Activated naive CD4-positive, alpha-beta T cell treated with anti-CD3 and anti-CD28 coated beads for 36 hours (primary cell): Measurements from ENCODE around the gene PUM1. TPM values are rescaled to one million over a fixed set of nuclear protein-coding genes. Genes with fewer than 3 reads are reported as not detected.
"Not testable (repeated sequence)": the region's sequence is repeated elsewhere in the genome, so short reads cannot be mapped to it uniquely, and the experiment has no call there.

ENCODE experiments used
- CTCF ChIA-PET: fragments of 350-600 bp; sonication (Branson Sonifier 250); formaldehyde crosslinking; loops from one replicate; lab custom pipeline; 2021; ENCODE audit warnings: antibody characterized with exemption; lab: Charles Lee
- DNase-seq: peaks from one replicate; pipeline ENCODE4 v3.0.0-alpha.2; 2020
- H3K27ac Mint-ChIP-seq: one replicate; pipeline ENCODE4 v1.8.0; 2021; ENCODE audit warnings: mild to moderate bottlenecking, mixed read lengths
- H3K27me3 Mint-ChIP-seq: one replicate; pipeline ENCODE4 v1.8.0; 2021; ENCODE audit warnings: low read depth, mixed read lengths
- H3K36me3 Mint-ChIP-seq: one replicate; pipeline ENCODE4 v1.8.0; 2021; ENCODE audit warnings: low read depth, mixed read lengths
- H3K4me1 Mint-ChIP-seq: one replicate; pipeline ENCODE4 v1.8.0; 2021; ENCODE audit warnings: low read depth, mixed read lengths
- H3K4me3 Mint-ChIP-seq: one replicate; pipeline ENCODE4 v1.8.0; 2021; ENCODE audit warnings: mild to moderate bottlenecking, moderate library complexity, mixed read lengths
- H3K9me3 Mint-ChIP-seq: one replicate; pipeline ENCODE4 v1.8.0; 2021; ENCODE audit warnings: mixed read lengths
- intact Hi-C: fragments of 100-400 bp; cut with micrococcal nuclease; formaldehyde crosslinking; loops from one replicate; pipeline ENCODE4 v1.15.1; 2023
- total RNA-seq, 2 experiments: library from RNA; stranded (reverse); gene quantifications; one replicate each; pipeline ENCODE4 v1.2.3, GENCODE V29; 2021

The PUM1 gene
- total RNA-seq, 2 experiments from 2014 or later, result 84.9 to 89.7 TPM

DNA sequence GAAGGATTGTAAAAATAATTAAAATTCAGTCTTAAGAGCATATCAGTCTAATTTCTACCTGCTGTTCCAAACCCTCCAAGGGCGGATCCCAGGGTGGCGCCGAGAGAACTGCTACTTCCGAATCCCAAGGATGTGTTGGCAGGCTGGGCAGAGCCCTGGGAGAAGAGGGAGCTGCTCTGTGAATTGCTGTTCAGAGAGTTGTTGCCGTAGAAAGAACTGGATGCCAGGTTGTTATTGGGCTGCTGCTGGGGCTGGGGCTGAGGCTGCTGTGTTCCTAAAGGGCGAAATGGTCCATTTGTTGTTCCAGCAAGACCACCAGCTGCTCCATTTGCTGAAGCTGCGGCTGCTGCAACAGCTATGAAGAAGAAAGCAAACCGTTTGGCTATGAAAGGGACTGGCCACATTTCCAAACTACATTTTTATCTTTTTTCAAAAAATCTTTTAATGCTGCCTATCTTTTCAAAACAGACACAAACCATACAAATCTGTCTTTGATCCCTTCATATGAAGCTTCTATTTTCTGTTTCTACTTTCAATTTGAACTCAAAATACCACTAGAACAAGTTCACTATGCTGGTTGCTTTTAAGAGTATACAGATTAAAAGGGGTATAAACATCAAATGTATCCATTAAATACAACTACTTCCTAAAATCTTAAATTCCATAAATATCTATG, 99.5 kb downstream of the PUM1 start:
- H3K4me3 Mint-ChIP-seq, result no peak overlapping the region
- no peaks in the 10 kb centered on the region for H3K27me3 Mint-ChIP-seq
- H3K4me1 Mint-ChIP-seq, result peaks cover 4% of the 10 kb centered on the region
- H3K27ac Mint-ChIP-seq, result no peak overlapping the region
- peaks cover 47% of the 10 kb centered on the region for H3K36me3 Mint-ChIP-seq
- CTCF ChIA-PET, result no interaction called here
- H3K9me3 Mint-ChIP-seq, result no peaks in the 10 kb centered on the region
- intact Hi-C loops, result no loop called here
- DNase-seq, result no peak

DNA sequence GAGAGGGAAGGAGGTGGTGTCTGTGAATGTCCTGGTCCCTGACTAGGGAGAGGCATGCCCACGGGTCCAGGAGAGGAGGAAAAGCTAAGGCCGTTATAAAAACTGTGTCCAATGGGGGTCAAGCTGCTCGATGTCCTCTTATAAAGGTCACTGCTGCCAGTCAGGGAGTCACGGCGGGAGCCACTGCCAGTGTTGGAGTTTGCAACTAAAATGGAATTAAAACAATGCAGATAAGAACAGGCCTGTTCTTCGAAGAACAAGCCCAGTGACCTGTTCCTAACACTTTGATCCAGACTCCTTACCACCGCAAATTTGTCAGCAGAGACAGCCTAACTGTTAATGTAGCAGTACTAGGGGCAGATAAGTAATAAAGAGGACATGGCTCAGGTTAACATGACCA, 100.8 kb downstream of the PUM1 start:
- H3K27me3 Mint-ChIP-seq, result no peaks in the 10 kb centered on the region
- peak overlapping the region; percentile 48 for H3K27ac Mint-ChIP-seq
- CTCF ChIA-PET, result no interaction called here
- no peak overlapping the region for H3K4me3 Mint-ChIP-seq
- no peak for DNase-seq
- intact Hi-C loops, result no loop called here
- H3K36me3 Mint-ChIP-seq, result peaks cover 48% of the 10 kb centered on the region
- H3K4me1 Mint-ChIP-seq, result peaks cover 4% of the 10 kb centered on the region
- H3K9me3 Mint-ChIP-seq, result no peaks in the 10 kb centered on the region

DNA sequence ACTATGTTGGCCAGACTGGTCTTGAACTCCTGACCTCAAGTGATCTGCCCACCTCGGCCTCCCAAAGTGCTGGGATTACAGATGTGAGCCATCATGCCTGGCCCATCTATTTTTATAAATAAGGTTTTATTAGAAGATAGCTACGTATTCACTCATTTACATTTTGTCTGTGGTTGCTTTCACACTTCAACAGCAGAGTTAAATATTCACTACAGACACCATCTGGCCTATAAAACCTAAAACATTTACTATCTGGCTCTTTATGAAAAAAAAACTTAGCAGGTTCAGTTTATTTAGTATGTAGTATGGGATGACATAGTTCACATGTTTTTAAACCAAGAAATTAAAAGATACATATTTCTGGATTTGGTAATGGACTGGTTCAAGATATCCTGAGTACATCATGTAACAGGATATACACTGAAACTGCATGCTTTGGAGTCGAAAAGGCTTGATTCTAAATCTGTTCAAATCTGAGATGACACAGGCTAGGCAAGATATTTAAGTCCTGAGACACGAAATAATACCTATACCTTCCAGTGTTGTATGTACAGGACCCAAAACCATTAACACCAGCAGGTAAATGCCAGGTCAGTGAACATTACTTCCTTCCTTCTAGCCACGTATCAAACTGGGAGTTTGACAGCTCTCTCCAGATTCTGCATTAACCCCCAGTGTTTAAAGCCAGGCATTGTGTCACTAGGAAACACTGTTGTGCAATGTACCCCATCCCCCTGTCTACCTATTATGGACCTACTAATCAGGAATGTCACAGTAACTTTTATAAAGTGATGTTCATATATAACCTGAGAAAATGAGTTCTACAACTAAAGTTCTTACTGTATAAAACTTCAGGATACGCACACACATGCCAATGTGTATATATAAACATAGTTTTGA, 102.7 kb downstream of the PUM1 start:
- Mint-ChIP-seq H3K27me3 (no peaks in the 10 kb centered on the region), H3K36me3 (peaks cover 47% of the 10 kb centered on the region), H3K27ac (no peak overlapping the region), H3K9me3 (no peaks in the 10 kb centered on the region), H3K4me3 (no peak overlapping the region), H3K4me1 (peaks cover 14% of the 10 kb centered on the region)
- intact Hi-C loops, result no loop called here
- CTCF ChIA-PET, result no interaction called here
- DNase-seq, result no peak

DNA sequence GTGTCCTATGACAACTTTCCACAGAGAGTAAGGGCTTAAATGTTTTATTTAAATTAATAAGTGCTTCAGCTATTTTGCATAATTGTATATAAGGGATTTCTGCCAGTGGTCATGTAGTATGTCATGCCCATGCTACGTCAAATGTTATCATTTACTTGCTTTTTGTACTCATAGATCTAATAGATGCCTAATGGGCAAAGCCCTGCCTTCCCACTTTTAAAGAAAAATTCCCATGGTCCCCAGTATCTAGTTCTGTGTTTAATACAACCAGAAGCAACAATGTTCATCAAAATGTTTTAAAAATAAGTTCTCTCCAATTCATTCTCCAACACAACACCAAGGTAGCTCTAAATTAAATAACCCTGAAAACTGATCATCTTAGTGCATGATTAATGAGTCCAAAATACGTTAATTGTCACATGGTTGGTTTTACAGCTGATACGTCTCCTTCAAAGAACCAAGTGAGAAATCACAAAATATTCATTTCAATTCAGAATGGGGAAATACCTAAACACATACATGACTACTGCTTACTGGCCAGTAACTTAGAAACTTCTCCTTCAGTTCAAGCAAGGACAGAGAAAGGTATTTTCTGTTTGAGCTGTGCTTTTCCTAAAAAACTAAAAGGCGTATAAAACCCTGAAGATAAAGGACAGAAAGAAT, 107.8 kb downstream of the PUM1 start:
- peaks cover 34% of the 10 kb centered on the region for H3K36me3 Mint-ChIP-seq
- peaks cover 23% of the 10 kb centered on the region for H3K4me1 Mint-ChIP-seq
- H3K27me3 Mint-ChIP-seq, result no peaks in the 10 kb centered on the region
- CTCF ChIA-PET, result interaction anchor here (1.0 to 1.3 kb wide), 2 partner anchors 70 to 178 kb away, joined by 3 to 4 read pairs; no protein-coding TSS in a partner anchor
- no peak for DNase-seq
- no peak overlapping the region for H3K27ac Mint-ChIP-seq
- no peaks in the 10 kb centered on the region for H3K9me3 Mint-ChIP-seq
- no peak overlapping the region for H3K4me3 Mint-ChIP-seq
- intact Hi-C loops, result no loop called here

DNA sequence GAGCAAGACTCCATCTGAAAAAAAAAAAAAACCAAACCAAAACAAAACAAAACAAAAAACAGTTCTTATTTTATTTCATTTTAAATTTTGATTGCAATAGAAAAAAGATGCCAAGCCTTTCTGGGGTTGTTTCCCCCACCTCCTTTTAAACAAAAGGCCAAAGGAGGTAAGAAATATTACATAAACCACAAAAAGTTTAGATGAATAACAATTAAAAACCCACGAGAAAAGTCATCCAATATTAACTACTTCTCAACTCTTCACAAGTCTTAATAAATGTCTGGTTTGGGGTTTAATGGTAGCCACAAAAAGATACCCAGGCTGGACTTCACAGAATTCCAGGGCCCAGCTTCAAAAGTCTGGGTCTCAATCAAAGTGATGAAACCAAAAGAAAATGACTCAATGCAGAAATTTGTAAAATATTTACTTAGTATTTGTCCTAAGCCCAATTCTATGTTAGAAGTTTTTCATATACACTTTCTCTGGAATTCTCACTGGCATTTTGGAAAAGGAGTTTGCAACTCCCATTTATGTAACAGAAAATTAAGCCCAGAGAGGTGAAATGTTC, 110.0 kb downstream of the PUM1 start:
- no peak overlapping the region for H3K4me3 Mint-ChIP-seq
- H3K4me1 Mint-ChIP-seq, result peaks cover 35% of the 10 kb centered on the region
- H3K9me3 Mint-ChIP-seq, result no peaks in the 10 kb centered on the region
- no peaks in the 10 kb centered on the region for H3K27me3 Mint-ChIP-seq
- H3K27ac Mint-ChIP-seq, result no peak overlapping the region
- H3K36me3 Mint-ChIP-seq, result peaks cover 42% of the 10 kb centered on the region
- no peak for DNase-seq
- intact Hi-C loops, result no loop called here
- CTCF ChIA-PET, result no interaction called here

DNA sequence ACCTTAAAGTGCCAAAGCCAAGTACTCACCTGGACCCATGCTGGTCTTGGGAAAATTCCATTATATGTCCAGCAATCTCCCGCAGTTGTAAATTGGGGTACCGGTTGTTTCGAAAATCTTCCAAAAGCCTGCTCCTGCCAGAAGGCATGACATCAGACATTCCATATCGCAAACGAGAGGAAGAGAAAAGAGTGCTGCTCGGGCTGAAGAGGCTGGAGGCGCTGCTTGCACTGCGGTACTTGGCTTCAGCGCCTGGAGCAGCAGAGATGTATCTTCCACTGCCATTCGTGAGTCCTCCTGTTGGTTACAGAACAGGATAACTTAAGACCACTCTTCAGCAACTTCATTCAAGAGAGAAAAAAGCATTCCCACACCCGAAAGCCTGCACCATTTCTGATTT, 111.8 kb downstream of the PUM1 start:
- Mint-ChIP-seq H3K4me1 (peaks cover 31% of the 10 kb centered on the region), H3K9me3 (no peaks in the 10 kb centered on the region), H3K4me3 (no peak overlapping the region), H3K36me3 (peaks cover 45% of the 10 kb centered on the region), H3K27ac (no peak overlapping the region), H3K27me3 (no peaks in the 10 kb centered on the region)
- intact Hi-C loops, result no loop called here
- CTCF ChIA-PET, result no interaction called here
- no peak for DNase-seq

DNA sequence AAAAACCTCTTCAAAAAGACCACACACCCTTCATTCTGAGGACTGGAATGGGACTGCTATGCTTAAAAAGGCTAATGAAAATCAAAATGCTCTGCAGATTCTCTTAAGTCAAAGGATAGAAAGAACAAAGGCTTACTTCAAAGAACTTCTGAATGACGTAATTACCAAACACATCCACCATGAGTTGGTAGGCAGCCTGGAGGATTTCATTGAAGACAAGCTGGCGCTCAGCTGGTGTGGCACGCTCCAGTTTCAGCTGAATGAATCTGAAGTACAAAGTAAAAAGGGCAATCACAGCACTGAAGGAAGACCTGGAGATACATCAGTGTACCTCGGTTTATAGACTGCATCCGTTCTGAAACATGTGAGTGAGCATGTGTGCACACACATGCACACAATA, 113.4 kb downstream of the PUM1 start:
- Mint-ChIP-seq H3K4me1 (peaks cover 24% of the 10 kb centered on the region), H3K36me3 (peaks cover 50% of the 10 kb centered on the region), H3K27me3 (no peaks in the 10 kb centered on the region), H3K27ac (peak overlapping the region; percentile 61), H3K9me3 (no peaks in the 10 kb centered on the region), H3K4me3 (no peak overlapping the region)
- intact Hi-C loops, result no loop called here
- CTCF ChIA-PET, result no interaction called here
- no peak for DNase-seq

DNA sequence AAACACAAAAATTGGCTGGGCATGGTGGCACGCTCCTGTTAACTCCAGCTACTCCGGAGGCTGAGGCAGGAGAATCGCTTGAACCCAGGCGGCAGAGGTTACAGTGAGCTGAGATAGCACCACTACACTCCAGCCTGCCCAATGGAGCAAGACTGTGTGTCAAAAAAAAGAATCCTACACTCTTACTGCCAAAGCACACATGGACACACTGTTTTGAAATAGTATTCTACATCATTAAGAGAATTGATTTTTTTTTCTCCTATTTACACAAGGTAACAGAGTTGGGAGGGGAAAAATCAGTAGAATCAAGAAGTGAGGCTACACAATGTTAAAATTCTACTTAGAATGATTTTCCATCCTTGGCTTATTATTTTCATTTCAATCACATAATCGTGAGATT, 114.8 kb downstream of the PUM1 start:
- Mint-ChIP-seq H3K9me3 (no peaks in the 10 kb centered on the region), H3K27ac (peak overlapping the region; percentile 36), H3K27me3 (no peaks in the 10 kb centered on the region), H3K4me3 (no peak overlapping the region), H3K4me1 (peaks cover 24% of the 10 kb centered on the region), H3K36me3 (peaks cover 47% of the 10 kb centered on the region)
- no peak for DNase-seq
- CTCF ChIA-PET, result interaction anchor here (0.6 kb wide), 1 partner anchor 32 kb away, joined by 3 read pairs; no protein-coding TSS in a partner anchor
- intact Hi-C loops, result no loop called here

DNA sequence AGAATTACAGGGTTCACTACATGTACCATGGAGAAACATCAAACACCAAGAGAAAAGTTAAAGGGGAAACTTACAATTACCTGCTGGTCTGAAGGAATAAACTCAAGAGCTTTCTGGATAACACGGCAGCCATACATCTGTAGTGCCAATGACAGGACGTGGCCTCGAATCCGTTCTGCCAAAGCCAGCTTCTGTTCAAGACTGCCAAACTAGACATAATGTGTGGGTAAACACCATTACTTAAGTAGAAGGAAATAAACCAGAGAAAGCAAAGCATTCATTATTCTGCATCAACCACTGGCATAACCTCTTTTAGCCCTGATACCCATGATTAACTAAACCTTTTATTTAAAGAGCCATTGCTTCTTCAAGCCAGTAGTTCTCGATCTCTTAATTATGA, 115.5 kb downstream of the PUM1 start:
- CTCF ChIA-PET, result no interaction called here
- no peak overlapping the region for H3K4me3 Mint-ChIP-seq
- no peaks in the 10 kb centered on the region for H3K27me3 Mint-ChIP-seq
- intact Hi-C loops, result no loop called here
- H3K36me3 Mint-ChIP-seq, result peaks cover 51% of the 10 kb centered on the region
- DNase-seq, result no peak
- no peak overlapping the region for H3K27ac Mint-ChIP-seq
- H3K9me3 Mint-ChIP-seq, result no peaks in the 10 kb centered on the region
- peaks cover 24% of the 10 kb centered on the region for H3K4me1 Mint-ChIP-seq

DNA sequence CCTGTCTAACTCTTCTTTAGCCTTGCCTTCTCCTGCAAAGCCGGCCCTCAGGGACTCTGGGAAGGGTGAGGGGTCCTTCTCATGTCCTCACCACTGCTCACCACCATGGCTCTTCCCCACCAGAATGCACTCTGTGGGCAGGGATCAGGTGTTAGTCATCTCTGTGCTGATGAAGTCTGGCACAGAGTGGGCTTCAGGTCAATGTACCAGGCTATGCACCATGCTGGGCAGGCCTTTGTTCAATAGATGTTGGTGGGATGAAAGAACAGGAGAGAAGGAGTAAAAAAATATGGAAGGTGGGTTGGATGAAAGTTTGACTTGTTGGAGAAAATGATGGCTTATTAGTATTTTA, 116.1 kb downstream of the PUM1 start:
- H3K27ac Mint-ChIP-seq, H3K4me3 Mint-ChIP-seq, intact Hi-C loops, DNase-seq, H3K27me3 Mint-ChIP-seq, H3K9me3 Mint-ChIP-seq: not testable (repeated sequence)
- CTCF ChIA-PET, result interaction anchor here (0.6 kb wide), 1 partner anchor 76 kb away, joined by 3 read pairs; no protein-coding TSS in a partner anchor
- peaks cover 24% of the 10 kb centered on the region for H3K4me1 Mint-ChIP-seq
- peaks cover 48% of the 10 kb centered on the region for H3K36me3 Mint-ChIP-seq

DNA sequence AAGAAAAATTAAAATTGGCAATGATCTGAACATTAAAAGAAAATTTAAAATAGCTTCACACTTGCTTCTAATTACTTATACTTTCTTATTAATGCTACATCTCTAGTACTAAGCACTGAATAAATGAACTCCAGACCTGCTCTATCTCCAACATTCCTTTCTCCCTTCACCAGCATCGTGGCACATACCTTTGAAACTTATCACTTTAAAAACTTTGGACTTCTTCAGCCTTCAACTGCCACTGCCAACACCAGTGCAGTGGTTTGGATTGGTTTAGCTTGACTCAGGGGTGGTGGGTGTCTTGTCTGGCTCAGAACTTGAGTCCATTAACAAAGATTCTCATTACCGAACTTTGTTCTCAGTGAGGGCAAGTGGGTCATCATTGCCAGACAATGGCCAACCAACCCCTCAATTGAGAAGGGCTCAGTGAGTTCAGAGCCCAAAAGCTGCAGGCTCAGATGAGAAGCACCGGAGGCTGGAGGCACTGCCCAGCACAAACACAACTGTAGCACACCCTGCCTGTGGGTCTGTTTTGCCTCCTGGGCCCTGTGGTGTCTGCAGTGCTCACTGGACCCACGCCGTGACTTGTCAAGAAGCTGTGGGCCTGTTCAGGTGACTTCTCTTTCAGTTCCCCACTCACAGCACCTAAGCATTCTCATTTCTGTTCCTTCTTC, 116.6 kb downstream of the PUM1 start:
- intact Hi-C loops, H3K4me3 Mint-ChIP-seq, H3K27ac Mint-ChIP-seq, H3K27me3 Mint-ChIP-seq, H3K9me3 Mint-ChIP-seq, DNase-seq: not testable (repeated sequence)
- H3K36me3 Mint-ChIP-seq, result peaks cover 51% of the 10 kb centered on the region
- peaks cover 22% of the 10 kb centered on the region for H3K4me1 Mint-ChIP-seq
- CTCF ChIA-PET, result interaction anchor here (0.6 to 1.2 kb wide), 3 partner anchors 11 to 149 kb away, joined by 3 to 5 read pairs (median 4); no protein-coding TSS in a partner anchor
